K562 (cell line): ENCODE results near the gene PNMA6F. TPM values are rescaled to one million over a fixed set of nuclear protein-coding genes. Genes with fewer than 3 reads are reported as not detected.

ENCODE experiments used
- ATAC-seq: fragments of 200-7000 bp; cut with Tn5 transposase; 3 replicates; pipeline ENCODE4 v1.9.1; 2020; ENCODE audit warnings: moderate library complexity
- BruUV-seq: library from RNA; stranded (reverse); fragments of 400-500 nt; replicated peaks from 2 replicates; lab custom pipeline; 2021; lab: Mats Ljungman, UMichigan
- CTCF ChIA-PET: fragments of 300-600 bp; formaldehyde crosslinking; extraction: SDS; loops from one replicate; lab custom pipeline; 2021; ENCODE audit warnings: low intra/inter-chr PET ratio; lab: Yijun Ruan, JAX
- POLR2A ChIA-PET: fragments of 300-600, 350-650 bp; sonication (Branson Sonifier 250); formaldehyde crosslinking; extraction: SDS; loops from one replicate; lab custom pipeline; 2021; ENCODE audit warnings: antibody characterized with exemption, inconsistent platforms; lab: Yijun Ruan, JAX
- DNase-seq, 4 experiments: peaks; one replicate each; pipeline versions ENCODE4 v3.0.0 to v3.0.0-alpha.2; 2011 to 2018; ENCODE audit warnings: low spot score in 3 of 4, mixed read lengths in 3 of 4; ENCODE audit errors: extremely low read depth in 1 of 4
- FAIRE-seq: peaks from 2 replicates; lab custom pipeline; 2011; peaks lifted over from hg19 to GRCh38; lab: Jason Lieb, UNC
- H2AFZ ChIP-seq: 2 replicates; pipeline ENCODE4 v1.6.0; 2011; ENCODE audit warnings: low read depth, low read length, control low read depth, inconsistent platforms
- H3K27ac ChIP-seq: fragments of 200-600 bp; 3 replicates; pipeline ENCODE4 v1.8.0; 2011; ENCODE audit warnings: low read depth, mild to moderate bottlenecking, control low read depth, inconsistent platforms, low read length, moderate library complexity, mixed read lengths; ENCODE audit errors: extremely low read depth
- H3K27me3 ChIP-seq, 2 experiments: fragments of 300-600 bp in 1 of 2; 2 replicates in 1 of 2; 3 replicates in 1 of 2; pipeline versions ENCODE4 v1.6.0 to v1.8.0; 2011; ENCODE audit warnings: inconsistent platforms in 2 of 2, low read length in 2 of 2, mild to moderate bottlenecking in 1 of 2, mixed read lengths in 1 of 2, moderate library complexity in 1 of 2; ENCODE audit not compliant: control insufficient read depth in 2 of 2, insufficient read depth in 2 of 2
- H3K36me3 ChIP-seq: fragments of 300-600 bp; 3 replicates; pipeline ENCODE4 v1.8.0; 2011; ENCODE audit warnings: mild to moderate bottlenecking, low read length, inconsistent platforms; ENCODE audit not compliant: control insufficient read depth, insufficient read depth
- H3K4me1 ChIP-seq, 2 experiments: fragments of 200-600 bp in 1 of 2; replicated peaks in 1 of 2; 2 replicates in 1 of 2; 3 replicates in 1 of 2; pipeline versions ENCODE4 v1.5.1 to v1.8.0; 2011; ENCODE audit warnings: inconsistent platforms in 2 of 2, low read length in 2 of 2, mild to moderate bottlenecking in 1 of 2, mixed read lengths in 1 of 2, moderate library complexity in 1 of 2; ENCODE audit not compliant: control insufficient read depth in 2 of 2, insufficient read depth in 2 of 2
- H3K4me2 ChIP-seq: 2 replicates; pipeline ENCODE4 v1.6.1; 2011; ENCODE audit warnings: low read length, control low read depth, inconsistent platforms, mixed read lengths; ENCODE audit not compliant: insufficient read depth
- H3K4me3 ChIP-seq: fragments of 200-600 bp; sonication (generic), shearing (Covaris generic); 2 replicates; pipeline ENCODE4 v1.5.1; 2016; ENCODE audit warnings: control low read depth, inconsistent platforms
- H3K79me2 ChIP-seq: fragments of 200-600 bp; 3 replicates; pipeline ENCODE4 v1.8.0; 2011; ENCODE audit warnings: low read length, inconsistent platforms; ENCODE audit not compliant: control insufficient read depth, insufficient read depth
- H3K9ac ChIP-seq, 2 experiments: 2 replicates each; pipeline versions ENCODE4 v1.6.0 to v1.6.1; 2011; ENCODE audit warnings: low read depth in 2 of 2, low read length in 2 of 2, control low read depth in 1 of 2, inconsistent platforms in 1 of 2, mild to moderate bottlenecking in 1 of 2, mixed read lengths in 1 of 2; ENCODE audit not compliant: insufficient read depth in 1 of 2
- H3K9me1 ChIP-seq: one replicate; pipeline ENCODE4 v1.6.0; 2011; ENCODE audit warnings: inconsistent platforms, mild to moderate bottlenecking, low read length, moderate library complexity; ENCODE audit not compliant: control insufficient read depth, insufficient read depth
- H3K9me3 ChIP-seq: replicated peaks from 2 replicates; pipeline ENCODE4 v1.5.1; 2011; ENCODE audit warnings: low read depth, low read length, inconsistent platforms; ENCODE audit not compliant: control insufficient read depth, insufficient read depth
- H4K20me1 ChIP-seq: replicated peaks from 2 replicates; pipeline ENCODE4 v1.6.1; 2011; ENCODE audit warnings: low read length, inconsistent platforms, mixed read lengths; ENCODE audit not compliant: control insufficient read depth, insufficient read depth
- CC2D1A ChIP-seq: fragments of 450-650 bp; IDR thresholded peaks from 2 replicates; pipeline ENCODE4 v1.6.1; 2017; ENCODE audit warnings: mild to moderate bottlenecking
- CUX1 ChIP-seq: fragments of 200-800 bp; sonication (Bioruptor generic); IDR thresholded peaks from 2 replicates; pipeline ENCODE4 v1.6.1; 2016; ENCODE audit warnings: missing genetic modification characterization, missing compliant biosample characterization
- L3MBTL2 ChIP-seq: fragments of 450-650 bp; IDR thresholded peaks from 2 replicates; pipeline ENCODE4 v1.6.1; 2016; ENCODE audit warnings: mild to moderate bottlenecking, moderate library complexity
- NFIC ChIP-seq: fragments of 450-650 bp; IDR thresholded peaks from 2 replicates; pipeline ENCODE4 v1.6.1; 2017; ENCODE audit warnings: mild to moderate bottlenecking, inconsistent platforms
- WGBS: fragments of 100-300 bp; shearing (Covaris generic); methylation state at CpG from one replicate; pipeline ENCODE4 v1.1.6; 2016; ENCODE audit warnings: low coverage, mixed read lengths; ENCODE audit not compliant: insufficient coverage; ENCODE audit errors: missing lambda C conversion rate; 5-methylcytosine and 5-hydroxymethylcytosine counted together
- in situ Hi-C: fragments of 300-500 bp; cut with MboI; formaldehyde crosslinking; loops from 4 replicates; pipeline ENCODE4 v1.15.0; 2018; ENCODE audit warnings: inconsistent platforms, mixed read lengths
- intact Hi-C: fragments of 100-400 bp; cut with micrococcal nuclease; formaldehyde crosslinking; loops from 2 replicates; pipeline ENCODE4 v1.14.2; 2022
- polyA plus RNA-seq, 8 experiments: library from polyadenylated mRNA; depleted of rRNA in 4 of 8; stranded (reverse) in 5 of 8; unstranded in 3 of 8; fragments of >200 nt; fragmentation: Nextera tagmentation in 2 of 8; fragmentation: Illumina TruSeq in 1 of 8; extraction: Ambion mirVana in 2 of 8; extraction: Trizol in 1 of 8; gene quantifications; 2 replicates each; pipeline versions ENCODE4 v1.2.1 to v1.2.3, GENCODE V29; 2011 to 2014; ENCODE audit warnings: inconsistent platforms in 1 of 8, missing spikeins in 1 of 8
- total RNA-seq, 7 experiments: library from RNA; depleted of rRNA in 6 of 7; stranded (reverse); fragments of >200 nt in 6 of 7; fragmentation: Illumina TruSeq in 2 of 7; extraction: Trizol in 2 of 7; gene quantifications; 2 replicates each; pipeline versions ENCODE4 v1.2.1 to v1.2.3, GENCODE V29; 2011 to 2021; ENCODE audit warnings: low replicate concordance in 1 of 7

Gene PNMA6F
- total and polyA plus RNA-seq, 9 of the 15 experiments (the other 6 are each of a cell fraction or from before 2014, with no cell fraction given): not detected

DNA sequence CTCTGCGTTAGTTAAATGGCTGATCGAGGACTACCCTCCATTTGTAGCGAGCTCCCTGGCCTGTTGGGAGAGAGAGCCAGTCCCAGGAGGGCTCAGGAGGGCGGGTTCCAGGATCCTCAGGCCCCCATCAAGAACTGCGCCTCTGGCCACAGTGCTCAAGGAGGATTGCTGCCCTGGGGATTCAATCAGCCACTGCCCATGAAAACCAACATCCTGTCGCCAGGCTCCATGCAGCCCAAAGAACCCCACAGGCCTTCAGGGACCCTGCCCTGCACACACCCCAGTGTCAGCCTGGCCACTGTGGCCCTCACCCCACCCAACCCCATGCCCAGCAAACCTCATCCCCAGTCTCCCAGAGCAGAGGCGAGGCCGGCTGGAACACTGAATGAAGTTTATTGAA lies 4.3 kb downstream of the PNMA6F start (continued):
- no peak for TF ChIP-seq CUX1 (CRISPR knock-in tag)
- no peak for TF ChIP-seq CC2D1A
- TF ChIP-seq, all 486 proteins: peak for 0

DNA sequence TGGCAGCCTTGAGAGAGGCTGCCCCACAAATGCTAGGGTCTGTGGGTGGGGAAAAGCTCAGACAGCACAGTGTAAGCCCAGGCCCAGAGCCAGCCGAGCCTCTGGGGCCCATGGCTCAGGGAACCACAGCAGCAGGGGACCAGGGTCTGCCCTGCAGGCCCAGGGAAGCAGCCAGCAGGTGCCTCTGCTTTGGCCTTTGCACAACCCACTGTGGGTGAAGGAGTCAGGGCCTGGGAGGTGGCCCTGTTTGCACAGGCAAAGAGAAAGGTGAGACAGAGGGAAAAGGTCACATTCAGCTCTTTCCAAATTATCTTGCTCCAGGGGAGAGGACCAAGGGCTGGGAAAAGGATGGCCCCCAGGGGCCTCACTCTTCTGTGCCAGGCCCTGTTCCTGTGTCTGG lies 8.7 kb downstream of the PNMA6F start:
- ChIA-PET POLR2A (no interaction called here), CTCF (no interaction called here)
- Histone ChIP-seq H3K9me3 (no peaks in the 10 kb centered on the region), H3K9ac (no peak overlapping the region), H3K79me2 (no peaks in the 10 kb centered on the region), H3K27me3 (peaks cover 0 to 2% of the 10 kb centered on the region in 2 experiments; a peak in 2 of 5 replicates)
- in situ Hi-C loops: loop anchor here (10.0 kb wide), 1 partner anchor 328 kb away; no protein-coding TSS in a partner anchor
- FAIRE-seq: no peak
- BruUV-seq: no TSS peak
- no peak for TF ChIP-seq L3MBTL2
- TF ChIP-seq NFIC: peak; percentile 33
- TF ChIP-seq, all 486 proteins: peak for 1
- DNase-seq (no peak), ATAC-seq (no peak; the same call in 2 of the 3 replicates)
- no CpG with 5 or more reads among the region's 1 CpG for WGBS
- H2AFZ ChIP-seq: no peak overlapping the region
- no peaks in the 10 kb centered on the region for H3K9me1 ChIP-seq
- no peak overlapping the region for H3K27ac ChIP-seq
- no peaks in the 10 kb centered on the region for H4K20me1 ChIP-seq
- intact Hi-C loops: no loop called here
- no peak overlapping the region for H3K4me2 ChIP-seq
- H3K4me1 ChIP-seq: peaks cover 0 to 5% of the 10 kb centered on the region in 2 experiments; a peak in 2 of 5 replicates
- H3K4me3 ChIP-seq: no peak overlapping the region
- H3K36me3 ChIP-seq: no peaks in the 10 kb centered on the region
